Measurements from ENCODE around the gene SLC15A3.

SLC15A3 gene

GRCh38 chr11:60951904-60952741, at the start of gene SLC15A3:
TSS of gene SLC15A3 (minus strand) at chr11:60952176. CDS start at chr11:60951551, 625 bp downstream.
- DNase-seq: peak in 1 of 2 donors; percentile 29

GRCh38 chr11:61000426-61000825, 48.5 kb upstream of the SLC15A3 start:
- no peak for DNase-seq

- no peak for DNase-seq
These were observed 44.6 kb upstream of the SLC15A3 start for GRCh38 chr11:60996381-60997138.

GRCh38 chr11:60995798-60996197, 43.8 kb upstream of the SLC15A3 start:
- DNase-seq: no peak

GRCh38 chr11:60994541-60995080, 42.6 kb upstream of the SLC15A3 start:
- DNase-seq: peak in 1 of 2 donors; percentile 47

- DNase-seq: peak in 1 of 2 donors; percentile 57
These were observed 41.6 kb upstream of the SLC15A3 start for GRCh38 chr11:60993615-60994014.

GRCh38 chr11:60992842-60993409, 41.0 kb upstream of the SLC15A3 start:
- no peak for DNase-seq

GRCh38 chr11:60991457-60991856, 39.5 kb upstream of the SLC15A3 start:
- DNase-seq: no peak

GRCh38 chr11:60989093-60989650, 37.2 kb upstream of the SLC15A3 start:
- DNase-seq: no peak

GRCh38 chr11:60988658-60989057, 36.7 kb upstream of the SLC15A3 start:
- DNase-seq: no peak

GRCh38 chr11:60987577-60988277, 35.8 kb upstream of the SLC15A3 start:
- peak; percentile 74 to 75 for DNase-seq

- DNase-seq: peak; percentile 87 to 88
These were observed 34.3 kb upstream of the SLC15A3 start for GRCh38 chr11:60985991-60986915.

GRCh38 chr11:60985501-60985900, 33.5 kb upstream of the SLC15A3 start:
- no peak for DNase-seq

GRCh38 chr11:60984636-60985035, 32.7 kb upstream of the SLC15A3 start:
- no peak for DNase-seq

- DNase-seq: no peak
These were observed 32.2 kb upstream of the SLC15A3 start for GRCh38 chr11:60984149-60984548.

- DNase-seq: no peak
These were observed 30.2 kb upstream of the SLC15A3 start for GRCh38 chr11:60982184-60982583.

GRCh38 chr11:60981515-60981914, 29.5 kb upstream of the SLC15A3 start:
- DNase-seq: no peak

GRCh38 chr11:60978546-60979380, 26.8 kb upstream of the SLC15A3 start:
- peak; percentile 77 to 88 for DNase-seq

- DNase-seq: no peak
These were observed 25.9 kb upstream of the SLC15A3 start for GRCh38 chr11:60977836-60978235.

GRCh38 chr11:60977224-60977623, 25.2 kb upstream of the SLC15A3 start:
- DNase-seq: no peak
